LNCAP (cell line): ENCODE measurements around the gene NFIB.

Experiments
- CTCF ChIP-seq: fragments of 450-650 bp; IDR thresholded peaks from 2 replicates; pipeline ENCODE4 v1.5.1; 2017; ENCODE audit warnings: mild to moderate bottlenecking

NFIB gene

DNA sequence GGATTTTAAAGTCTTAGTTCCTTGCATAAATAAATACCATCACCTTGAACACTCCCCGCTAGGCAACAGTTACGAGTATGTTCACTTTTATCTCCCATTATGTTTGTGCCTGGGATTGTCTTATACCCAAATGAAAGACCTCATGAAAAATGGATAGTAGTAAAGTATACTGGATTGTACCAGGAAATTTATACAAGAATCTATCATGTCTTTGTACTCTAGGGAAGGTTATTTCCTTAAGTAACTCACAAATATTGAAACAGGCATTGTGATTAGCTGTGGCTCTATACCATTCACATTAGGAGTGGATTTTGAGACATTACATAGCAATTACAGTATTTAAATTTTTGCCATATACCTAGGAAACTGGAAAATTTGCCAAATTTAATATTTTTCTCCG is 24.0 kb downstream of the NFIB start:
- no peak for TF ChIP-seq CTCF

DNA sequence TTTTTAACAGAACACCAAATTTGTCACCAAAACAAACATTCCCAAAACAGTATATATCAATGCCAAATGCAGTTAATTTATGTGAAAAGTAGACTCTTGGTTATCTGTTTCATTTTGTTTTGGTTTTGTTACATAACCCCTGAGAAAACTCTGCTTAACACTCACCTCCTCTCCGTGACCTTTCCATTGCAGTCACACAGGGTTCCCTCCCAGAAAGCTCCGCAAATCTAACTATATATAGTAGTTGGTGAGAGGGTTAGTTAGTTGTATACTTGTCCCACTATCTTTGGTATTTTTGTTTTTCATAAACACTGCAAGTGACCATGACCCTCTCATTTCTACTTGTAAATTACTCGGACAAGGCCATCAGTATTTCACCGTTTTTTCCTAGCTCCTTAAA is 25.5 kb downstream of the NFIB start:
- no peak for TF ChIP-seq CTCF

DNA sequence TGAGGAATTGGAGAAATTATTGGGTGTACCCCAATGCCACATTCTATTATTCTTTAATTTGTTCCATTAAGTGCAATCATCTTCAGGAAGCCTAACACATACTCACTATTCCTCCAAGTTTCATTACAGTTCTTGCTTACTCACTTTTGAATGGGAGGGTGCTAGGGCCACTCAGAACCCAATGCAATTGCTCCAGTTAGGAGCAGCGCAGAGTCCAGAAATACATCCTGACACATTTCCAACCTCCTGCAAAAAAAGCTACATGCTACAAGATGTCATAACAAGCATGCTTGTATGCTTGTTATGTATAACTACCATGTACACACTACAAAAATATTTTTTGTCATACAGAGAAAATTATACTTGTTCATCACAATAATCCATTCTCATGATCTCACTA is 27.8 kb downstream of the NFIB start:
- no peak for TF ChIP-seq CTCF

DNA sequence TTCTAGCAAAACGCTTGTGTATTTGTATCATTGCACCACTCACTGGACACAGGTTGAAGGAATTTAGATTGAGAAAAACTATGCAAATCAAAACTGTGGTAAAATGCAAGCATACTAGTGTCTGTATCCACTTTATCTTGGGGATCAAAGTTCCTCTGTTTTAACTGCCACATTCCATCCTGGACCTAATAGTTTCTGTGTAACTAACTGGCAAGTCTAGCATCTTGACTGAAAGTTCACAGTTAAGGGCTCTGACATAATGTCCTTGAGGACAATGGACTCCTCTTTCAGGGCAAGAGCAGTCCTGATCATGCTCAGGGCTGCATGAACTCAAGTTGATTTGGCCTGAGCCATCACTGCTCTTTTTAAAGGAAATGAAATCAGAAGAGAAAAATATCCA is 30.7 kb downstream of the NFIB start:
- TF ChIP-seq CTCF = no peak

GRCh38 chr9:14281876-14282275 is 32.1 kb downstream of the NFIB start:
- no peak for TF ChIP-seq CTCF

- no peak for TF ChIP-seq CTCF
These were observed 32.7 kb downstream of the NFIB start for GRCh38 chr9:14281136-14281795.

- TF ChIP-seq CTCF = no peak
These were observed 34.3 kb downstream of the NFIB start for GRCh38 chr9:14279671-14280070.

DNA sequence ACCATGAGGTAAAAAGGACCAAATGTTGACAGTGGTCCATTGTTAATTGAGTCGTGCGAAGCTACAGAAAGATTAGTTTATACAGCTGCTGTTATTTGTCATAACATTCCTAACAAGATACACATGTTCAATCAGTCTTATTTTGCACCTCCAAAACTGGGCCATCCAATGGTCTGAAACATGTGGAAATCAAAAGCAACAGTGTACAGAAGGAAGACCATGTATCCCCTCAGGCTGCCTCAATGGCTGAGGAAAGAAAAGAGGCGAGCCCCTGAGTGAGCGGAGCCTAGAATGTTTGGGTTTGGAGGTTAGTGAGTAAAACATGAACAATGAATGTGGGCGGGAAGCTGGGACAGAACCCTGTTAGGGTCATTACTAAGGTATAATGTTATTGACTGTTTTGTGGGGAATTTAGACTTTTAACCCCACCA is 35.6 kb downstream of the NFIB start:
- no peak for TF ChIP-seq CTCF
